Lower leg skin (tissue), 3 donors: Measurements from ENCODE around the gene SLX9.

Source experiments
- POLR2A ChIP-seq, 2 donors: fragments of 450-650 bp; IDR thresholded peaks; one replicate each; pipeline ENCODE4 v1.6.1; 2016 to 2017; ENCODE audit warnings: antibody characterized with exemption in 2 of 2, mild to moderate bottlenecking in 1 of 2, moderate library complexity in 1 of 2
- TF ChIP-seq, protein P1 (sequence below), 3 donors: fragments of 450-650 bp; IDR thresholded peaks; one replicate each; pipeline ENCODE4 v1.5.1; 2016; ENCODE audit warnings: antibody characterized with exemption in 3 of 3, mild to moderate bottlenecking in 3 of 3, moderate library complexity in 2 of 3

DNA sequence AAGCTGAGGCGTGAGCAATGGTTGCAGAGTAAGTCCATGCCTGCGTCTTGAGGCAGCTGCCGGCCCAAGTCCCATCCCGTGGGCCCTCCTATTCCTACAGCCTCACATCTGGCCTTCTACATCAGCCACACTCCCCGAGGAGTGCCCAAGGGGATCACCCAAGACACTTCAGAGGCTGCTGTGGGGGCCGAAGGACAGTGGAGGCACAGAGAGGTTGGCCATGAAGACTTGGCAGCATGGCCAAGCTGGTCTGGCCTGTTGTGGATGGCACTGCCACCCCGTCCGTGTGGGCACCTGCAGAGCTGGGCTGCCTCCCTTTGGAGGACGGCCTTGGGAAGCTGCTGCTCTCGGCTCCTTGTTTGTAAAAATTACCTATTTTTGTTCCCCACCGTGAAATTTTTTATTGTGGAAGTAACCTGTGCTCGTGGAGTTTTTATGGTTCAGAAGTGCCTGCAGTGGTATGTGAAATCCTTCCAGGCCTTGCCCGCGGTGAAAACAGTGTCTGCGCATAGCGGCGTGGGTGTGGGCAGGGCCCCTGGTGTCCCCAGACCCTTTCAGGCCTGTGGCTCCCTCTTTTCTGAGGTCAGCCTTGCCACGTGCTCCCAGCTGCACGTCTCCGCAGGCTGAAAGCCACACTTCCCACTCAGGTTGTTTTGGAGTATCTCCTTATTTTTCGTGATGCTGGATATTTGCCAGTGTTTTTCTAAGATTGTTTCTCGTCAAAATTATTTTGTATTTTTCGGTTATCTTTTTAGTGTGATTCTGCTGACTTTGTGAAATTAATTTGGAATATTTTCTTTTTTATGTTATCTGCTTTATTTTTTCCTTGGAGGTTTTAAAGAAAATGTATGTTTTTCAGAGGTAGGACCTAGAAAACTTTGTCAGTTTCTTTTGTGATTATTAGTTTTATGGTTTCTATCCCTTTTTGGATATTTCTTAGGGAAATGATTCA is 20.6 kb downstream of the SLX9 start:
- TF ChIP-seq POLR2A (IDR thresholded peaks at IDR 0.05): no peak
- TF ChIP-seq, protein P1, sequence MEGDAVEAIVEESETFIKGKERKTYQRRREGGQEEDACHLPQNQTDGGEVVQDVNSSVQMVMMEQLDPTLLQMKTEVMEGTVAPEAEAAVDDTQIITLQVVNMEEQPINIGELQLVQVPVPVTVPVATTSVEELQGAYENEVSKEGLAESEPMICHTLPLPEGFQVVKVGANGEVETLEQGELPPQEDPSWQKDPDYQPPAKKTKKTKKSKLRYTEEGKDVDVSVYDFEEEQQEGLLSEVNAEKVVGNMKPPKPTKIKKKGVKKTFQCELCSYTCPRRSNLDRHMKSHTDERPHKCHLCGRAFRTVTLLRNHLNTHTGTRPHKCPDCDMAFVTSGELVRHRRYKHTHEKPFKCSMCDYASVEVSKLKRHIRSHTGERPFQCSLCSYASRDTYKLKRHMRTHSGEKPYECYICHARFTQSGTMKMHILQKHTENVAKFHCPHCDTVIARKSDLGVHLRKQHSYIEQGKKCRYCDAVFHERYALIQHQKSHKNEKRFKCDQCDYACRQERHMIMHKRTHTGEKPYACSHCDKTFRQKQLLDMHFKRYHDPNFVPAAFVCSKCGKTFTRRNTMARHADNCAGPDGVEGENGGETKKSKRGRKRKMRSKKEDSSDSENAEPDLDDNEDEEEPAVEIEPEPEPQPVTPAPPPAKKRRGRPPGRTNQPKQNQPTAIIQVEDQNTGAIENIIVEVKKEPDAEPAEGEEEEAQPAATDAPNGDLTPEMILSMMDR (IDR thresholded peaks at IDR 0.05): no peak
